Vagina (tissue), 2 donors: ENCODE data around the gene FAM120A.

Source experiments
- POLR2AphosphoS5 ChIP-seq, 2 donors: sonication (generic); formaldehyde crosslinking; IDR thresholded peaks; one replicate each; pipeline ENCODE4 v1.9.0; 2017; ENCODE audit warnings: antibody characterized with exemption in 2 of 2, mild to moderate bottlenecking in 2 of 2, low read depth in 1 of 2; ENCODE audit not compliant: insufficient read depth in 1 of 2
- TF ChIP-seq, protein P1 (sequence below), 3 experiments: fragments of 450-650 bp in 2 of 3; fragments of 200-600 bp in 1 of 3; sonication (generic) in 1 of 3; IDR thresholded peaks; one replicate each; pipeline ENCODE4 v1.5.1; 2017 to 2019; ENCODE audit warnings: antibody characterized with exemption in 3 of 3, mild to moderate bottlenecking in 2 of 3, moderate library complexity in 2 of 3

DNA sequence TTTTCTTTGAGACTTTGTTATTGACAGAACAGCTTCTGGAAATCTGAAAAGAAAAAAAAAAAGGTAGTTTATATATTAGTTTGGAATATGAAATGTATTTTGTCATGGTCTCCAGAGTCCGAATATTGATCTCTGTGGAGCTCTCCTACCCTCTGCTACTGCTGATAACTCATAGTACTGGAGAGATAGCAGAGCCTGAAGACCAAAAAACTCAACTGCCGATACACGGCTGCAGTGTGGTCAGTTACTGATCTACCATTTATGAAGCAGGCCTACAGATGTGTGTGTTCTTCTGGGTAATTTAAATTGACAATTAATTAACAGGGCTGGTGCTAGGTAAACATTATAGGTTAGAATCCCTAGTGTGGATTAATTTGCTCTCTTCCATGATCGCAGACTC is 3.8 kb upstream of the FAM120A start:
- TF ChIP-seq POLR2AphosphoS5 (IDR thresholded peaks at IDR 0.05; ENCODE audit: insufficient read depth in 1 of 2, low read depth in 1 of 2) = no peak
- TF ChIP-seq, protein P1, sequence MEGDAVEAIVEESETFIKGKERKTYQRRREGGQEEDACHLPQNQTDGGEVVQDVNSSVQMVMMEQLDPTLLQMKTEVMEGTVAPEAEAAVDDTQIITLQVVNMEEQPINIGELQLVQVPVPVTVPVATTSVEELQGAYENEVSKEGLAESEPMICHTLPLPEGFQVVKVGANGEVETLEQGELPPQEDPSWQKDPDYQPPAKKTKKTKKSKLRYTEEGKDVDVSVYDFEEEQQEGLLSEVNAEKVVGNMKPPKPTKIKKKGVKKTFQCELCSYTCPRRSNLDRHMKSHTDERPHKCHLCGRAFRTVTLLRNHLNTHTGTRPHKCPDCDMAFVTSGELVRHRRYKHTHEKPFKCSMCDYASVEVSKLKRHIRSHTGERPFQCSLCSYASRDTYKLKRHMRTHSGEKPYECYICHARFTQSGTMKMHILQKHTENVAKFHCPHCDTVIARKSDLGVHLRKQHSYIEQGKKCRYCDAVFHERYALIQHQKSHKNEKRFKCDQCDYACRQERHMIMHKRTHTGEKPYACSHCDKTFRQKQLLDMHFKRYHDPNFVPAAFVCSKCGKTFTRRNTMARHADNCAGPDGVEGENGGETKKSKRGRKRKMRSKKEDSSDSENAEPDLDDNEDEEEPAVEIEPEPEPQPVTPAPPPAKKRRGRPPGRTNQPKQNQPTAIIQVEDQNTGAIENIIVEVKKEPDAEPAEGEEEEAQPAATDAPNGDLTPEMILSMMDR (IDR thresholded peaks at IDR 0.05) = no peak
